Cardiac septum (tissue), 1 donor: ENCODE data around the gene MAP3K2. TPM values are rescaled to one million over a fixed set of nuclear protein-coding genes. Genes with fewer than 3 reads are reported as not detected.
"Not testable (repeated sequence)": the region's sequence is repeated elsewhere in the genome, so short reads cannot be mapped to it uniquely, and the experiment has no call there.

Experiments used
- DNase-seq: peaks from one replicate; pipeline ENCODE4 v3.0.0-alpha.2; 2020; ENCODE audit warnings: low spot score
- intact Hi-C: fragments of 100-400 bp; cut with DNase I; formaldehyde crosslinking; loops from one replicate; pipeline ENCODE4 v1.14.0; 2022
- total RNA-seq: library from RNA; stranded (reverse); fragmentation: NEBNext Ultra II Directional; extraction: Animal tissue kit (Norgen Biotek cat#: 25700); gene quantifications from one replicate; pipeline ENCODE4 v1.2.1, GENCODE V29; 2021
- donor health status: DM: no; HTN: no; CAD: no.

The MAP3K2 gene
- total RNA-seq, 1 donor from 2014 or later = 31.6 TPM

- no peak for DNase-seq
- intact Hi-C loops = no loop called here
These were observed 24.8 kb downstream of the MAP3K2 start for GRCh38 chr2:127362971-127363370.

DNA sequence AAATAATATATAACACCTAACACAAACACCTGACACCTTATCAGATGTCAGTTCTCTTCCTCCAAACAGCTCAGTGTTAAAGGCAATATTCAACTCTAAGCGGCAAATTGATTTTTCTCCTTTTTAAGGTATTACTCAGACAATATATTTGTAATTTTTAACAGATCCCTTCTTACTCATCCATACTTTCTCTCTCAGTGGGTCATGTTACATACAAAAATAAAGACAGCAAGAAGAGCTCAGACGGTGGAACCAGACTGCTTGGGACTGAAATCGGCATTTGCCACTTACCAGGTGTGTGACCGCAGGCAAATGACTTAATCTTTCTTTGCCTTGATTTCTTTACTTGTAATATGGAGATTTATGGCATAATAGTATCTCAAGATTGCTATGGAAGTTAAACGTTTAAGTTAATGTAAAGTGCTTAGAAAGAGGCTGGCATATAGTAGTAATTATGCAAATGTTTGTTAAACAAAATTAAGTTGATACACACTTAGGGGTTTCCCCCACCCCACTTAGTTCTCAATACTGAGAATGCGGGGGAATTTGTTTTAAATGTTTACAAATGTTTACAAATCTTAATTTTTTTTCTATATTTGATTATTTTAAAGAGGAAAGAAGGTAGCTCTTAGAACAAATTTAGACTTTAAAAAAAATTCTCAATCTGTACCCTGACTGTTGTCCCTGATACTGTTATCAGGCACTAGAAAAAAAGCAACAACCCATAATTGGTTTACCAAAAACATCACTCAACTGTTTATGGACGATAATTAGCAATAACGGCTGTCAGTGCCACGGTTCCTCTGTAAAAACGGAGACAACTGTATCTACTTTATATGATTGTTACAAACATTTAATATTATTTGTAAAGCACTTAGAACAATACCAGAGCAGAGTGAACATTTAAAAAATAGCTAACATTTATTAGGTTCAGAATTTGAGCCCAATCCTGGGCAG, 25.6 kb downstream of the MAP3K2 start:
- intact Hi-C loops = no loop called here
- no peak for DNase-seq

DNA sequence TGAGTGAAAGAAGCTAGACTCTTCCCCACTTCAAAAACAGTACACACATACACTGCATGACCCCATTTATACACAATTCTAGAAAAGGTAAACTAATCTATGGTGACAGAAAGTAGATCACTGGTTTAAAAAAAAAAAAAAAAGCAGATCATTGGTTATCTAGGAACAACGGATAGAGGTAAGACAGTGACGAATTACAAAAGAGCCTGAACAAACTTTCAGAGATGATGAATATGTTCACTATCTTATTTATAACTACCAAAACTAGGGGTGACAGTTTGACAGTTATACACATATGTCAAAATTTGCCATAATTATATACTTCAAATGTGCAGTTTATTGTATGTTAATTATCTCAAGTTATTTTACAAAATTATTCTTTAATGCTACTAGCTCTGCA, 27.5 kb downstream of the MAP3K2 start:
- intact Hi-C loops = no loop called here
- DNase-seq = no peak

GRCh38 chr2:127359520-127359919, 28.3 kb downstream of the MAP3K2 start:
- intact Hi-C loops = no loop called here

GRCh38 chr2:127358971-127359370, 28.8 kb downstream of the MAP3K2 start:
- no peak for DNase-seq
- intact Hi-C loops = no loop called here

More at GRCh38 chr2:127359520-127359919, 28.3 kb downstream of the MAP3K2 start:
- no peak for DNase-seq

DNA sequence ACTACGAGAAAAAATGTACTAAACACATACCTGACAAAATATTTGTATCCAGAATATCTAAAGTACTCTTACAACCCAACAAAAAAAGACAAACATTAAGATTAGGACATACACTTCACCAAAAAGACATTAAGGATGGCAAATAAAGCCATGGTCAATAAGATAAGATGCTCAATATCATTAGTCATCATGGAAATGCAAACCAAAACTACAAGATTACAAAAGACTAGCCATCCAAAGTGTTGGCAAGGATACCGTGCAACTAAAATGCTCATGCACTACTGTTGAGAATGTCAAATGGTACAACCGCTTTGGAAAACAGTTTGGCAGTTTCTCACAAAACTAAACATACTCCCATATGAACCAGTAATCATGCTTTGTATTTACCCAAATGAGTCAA, 29.7 kb downstream of the MAP3K2 start:
- intact Hi-C loops = no loop called here
- DNase-seq = no peak

DNA sequence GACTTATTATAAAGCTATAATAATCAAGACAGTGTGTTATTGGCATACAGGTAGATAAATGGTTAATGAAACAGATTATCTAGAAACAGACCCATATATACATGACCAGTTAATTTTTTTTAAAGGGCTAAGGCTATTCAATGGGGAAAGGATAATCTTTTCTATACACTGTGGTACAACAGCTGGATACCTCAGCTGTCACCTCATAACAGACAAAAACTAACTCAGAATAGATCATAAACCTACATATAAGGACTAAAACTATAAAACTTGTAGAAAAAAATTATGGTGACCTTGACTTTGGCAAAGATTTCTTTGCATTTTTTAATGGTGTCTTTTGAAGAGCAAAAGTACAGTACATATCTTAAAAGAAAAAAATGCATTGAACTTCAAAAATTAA, 30.2 kb downstream of the MAP3K2 start:
- no peak for DNase-seq
- intact Hi-C loops = no loop called here

DNA sequence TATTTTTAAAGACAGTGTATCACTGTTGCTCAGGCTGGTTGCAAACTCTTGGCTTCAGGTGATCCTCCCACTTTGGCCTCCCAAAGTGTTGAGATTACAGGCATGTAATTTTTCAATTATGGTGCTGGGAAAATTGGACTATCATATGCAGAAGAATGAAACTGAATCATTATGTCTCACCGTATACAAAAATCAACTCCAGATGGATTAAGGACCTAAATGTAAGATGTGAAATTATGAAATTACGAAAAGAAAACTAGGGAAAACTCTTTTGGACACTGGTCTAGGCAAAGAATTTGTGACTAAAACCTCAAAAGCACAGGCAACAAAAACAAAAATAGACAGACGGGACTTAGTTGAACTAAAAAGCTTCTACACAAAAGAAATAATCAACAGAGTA, 31.2 kb downstream of the MAP3K2 start:
- no peak for DNase-seq
- intact Hi-C loops = no loop called here

- no peak for DNase-seq
- intact Hi-C loops = loop anchor here (2.0 kb wide), 1 partner anchor 59 kb away; no protein-coding TSS in a partner anchor
These were observed 32.3 kb downstream of the MAP3K2 start for GRCh38 chr2:127355407-127356008.

DNA sequence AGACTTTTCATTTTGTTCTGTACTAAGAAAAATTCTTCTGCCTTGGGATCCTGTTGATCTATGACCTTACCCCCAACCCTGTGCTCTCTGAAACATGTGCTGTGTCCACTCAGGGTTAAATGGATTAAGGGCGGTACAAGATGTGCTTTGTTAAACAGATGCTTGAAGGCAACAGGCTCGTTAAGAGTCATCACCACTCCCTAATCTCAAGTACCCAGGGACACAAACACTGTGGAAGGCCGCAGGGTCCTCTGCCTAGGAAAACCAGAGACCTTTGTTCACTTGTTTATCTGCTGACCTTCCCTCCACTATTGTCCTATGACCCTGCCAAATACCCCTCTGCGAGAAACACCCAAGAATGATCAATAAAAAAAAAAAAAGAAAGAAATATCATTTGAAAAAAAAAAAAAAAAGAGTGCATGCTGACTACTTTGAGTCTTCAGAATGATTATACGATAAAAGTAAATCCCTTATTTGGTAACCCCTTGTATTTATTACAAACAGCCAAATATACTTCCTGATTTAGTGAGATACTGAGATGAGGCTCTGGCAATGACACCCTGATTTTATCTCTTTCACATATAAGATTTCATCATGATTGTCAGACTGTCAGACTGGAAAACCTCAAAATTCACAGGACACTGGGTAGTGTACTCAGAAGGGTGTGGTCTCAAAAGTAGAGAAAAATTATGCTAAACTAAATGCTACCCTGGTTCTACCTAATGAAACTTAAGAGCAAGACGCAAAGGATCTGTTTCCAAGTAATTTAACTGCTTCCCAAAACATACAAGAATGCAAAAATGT, 33.7 kb downstream of the MAP3K2 start:
- intact Hi-C loops = loop anchor here (2.0 kb wide), 1 partner anchor 61 kb away; no protein-coding TSS in a partner anchor
- DNase-seq = not testable (repeated sequence)

GRCh38 chr2:127353223-127353622, 34.6 kb downstream of the MAP3K2 start:
- intact Hi-C loops = not testable (repeated sequence)

DNA sequence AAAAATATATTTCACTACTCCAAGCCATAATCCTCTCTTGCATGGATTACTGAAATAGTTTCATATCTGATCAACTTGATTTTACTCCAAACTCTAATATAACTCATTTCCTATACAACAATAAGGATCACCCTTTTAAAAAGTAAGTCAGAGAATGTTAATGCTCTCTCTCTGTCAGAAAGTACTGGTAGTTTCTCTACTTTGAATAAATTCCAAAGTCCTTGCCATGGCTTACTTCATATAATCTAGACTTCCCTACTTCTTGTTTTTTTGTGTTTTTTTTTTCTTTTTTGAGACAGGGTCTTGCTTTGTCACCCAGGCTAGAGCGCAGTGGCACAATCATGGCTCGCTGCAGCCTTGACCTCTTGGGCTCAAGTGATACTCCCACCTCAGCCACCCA, 36.2 kb downstream of the MAP3K2 start:
- intact Hi-C loops = no loop called here
- no peak for DNase-seq

More at GRCh38 chr2:127353223-127353622, 34.6 kb downstream of the MAP3K2 start:
- not testable (repeated sequence) for DNase-seq

DNA sequence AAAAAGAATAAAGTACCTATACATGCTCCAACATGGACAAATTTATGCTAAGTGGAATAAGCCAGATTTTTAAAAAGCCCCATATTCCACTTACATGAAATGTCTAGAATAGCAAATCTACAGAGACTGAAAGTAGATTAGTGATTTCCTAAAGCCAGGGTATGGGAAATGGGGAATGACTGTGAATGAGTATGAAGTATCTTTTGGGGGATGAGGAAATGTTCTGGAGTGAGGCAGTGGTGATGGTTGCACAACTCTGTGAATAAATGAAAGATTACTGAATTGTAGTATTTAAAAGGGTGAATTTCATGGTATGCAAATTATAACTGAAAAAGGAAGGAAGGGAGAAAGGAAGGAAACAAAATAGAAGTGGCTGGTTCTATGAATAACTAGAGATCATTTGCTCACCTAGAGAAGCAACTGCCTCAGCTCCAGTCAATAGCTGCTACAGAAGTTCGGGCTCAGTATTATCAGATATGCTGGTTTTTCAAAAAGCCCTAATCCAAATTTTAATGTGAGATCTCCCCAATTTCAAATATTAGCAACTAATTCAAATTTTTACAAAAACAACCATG, 39.3 kb downstream of the MAP3K2 start:
- intact Hi-C loops = no loop called here
- no peak for DNase-seq

GRCh38 chr2:127347734-127348392, 39.9 kb downstream of the MAP3K2 start:
- intact Hi-C loops = no loop called here
- DNase-seq = no peak

DNA sequence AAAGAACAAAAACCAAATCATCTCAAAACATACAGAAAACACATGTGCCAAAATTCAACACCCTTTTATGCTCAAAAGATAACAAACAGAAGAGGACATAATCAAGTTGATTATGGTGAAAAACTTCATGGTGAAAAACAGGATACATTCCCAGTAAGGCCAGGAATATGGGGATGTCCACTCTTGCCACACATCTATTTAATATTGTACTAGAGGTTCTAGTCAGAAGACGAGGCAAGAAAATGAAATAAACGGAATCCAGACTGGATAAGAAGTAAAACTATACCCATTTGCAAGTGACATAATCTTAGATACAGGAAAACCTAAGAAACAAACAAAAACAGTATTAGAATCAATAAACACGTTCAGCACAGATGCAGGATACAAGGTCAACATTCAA, 40.8 kb downstream of the MAP3K2 start:
- intact Hi-C loops = no loop called here

GRCh38 chr2:127343277-127343676, 44.5 kb downstream of the MAP3K2 start:
- intact Hi-C loops = no loop called here
- DNase-seq = no peak

More for the DNA sequence above, 40.8 kb downstream of the MAP3K2 start:
- DNase-seq = no peak

- intact Hi-C loops = no loop called here
- DNase-seq = no peak
These were observed 45.7 kb downstream of the MAP3K2 start for GRCh38 chr2:127342101-127342500.

DNA sequence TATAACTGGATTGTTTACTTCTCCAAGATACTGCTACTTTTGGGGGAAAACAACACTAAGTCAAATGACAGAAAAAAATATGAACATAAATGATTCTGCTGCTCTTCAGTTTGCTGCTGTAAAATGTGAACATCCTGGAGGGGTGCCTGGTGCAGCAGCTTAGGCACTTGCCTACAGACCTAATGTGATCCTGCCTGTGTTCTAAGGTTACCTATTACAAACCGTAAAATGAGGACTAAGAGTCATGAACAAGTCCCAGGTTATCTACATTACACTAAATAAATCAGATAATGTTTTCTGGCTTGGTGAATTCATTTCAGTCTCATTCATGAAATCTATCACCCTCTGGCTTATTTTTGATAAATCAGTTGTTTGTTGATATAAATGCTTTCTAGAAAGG, 55.4 kb downstream of the MAP3K2 start:
- DNase-seq = no peak
- intact Hi-C loops = no loop called here

DNA sequence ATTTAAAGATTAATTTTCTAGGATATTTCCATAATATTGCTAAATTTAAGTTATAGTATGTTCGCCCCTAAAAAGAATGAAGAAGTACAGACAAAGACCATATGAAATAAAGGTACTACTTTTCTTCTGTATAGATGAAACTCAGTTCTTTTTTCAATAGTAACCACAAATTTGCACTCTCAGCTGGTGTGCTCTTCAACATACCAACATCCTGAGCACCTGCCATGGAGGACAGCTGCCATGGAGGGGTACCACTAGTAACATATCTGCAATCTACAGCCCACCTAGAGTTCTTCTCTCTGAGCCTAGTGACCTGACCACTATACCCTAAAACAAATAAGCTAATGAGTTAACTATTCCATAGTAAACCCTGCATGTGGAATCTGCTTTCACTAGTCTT, 57.0 kb downstream of the MAP3K2 start:
- intact Hi-C loops = no loop called here
- no peak for DNase-seq
